HTERT RPE-1 (cell line): Measurements from ENCODE around the gene MBD3L2.
"Not testable (repeated sequence)": the region's sequence is repeated elsewhere in the genome, so short reads cannot be mapped to it uniquely, and the experiment has no call there.

Experiments
- in situ Hi-C: fragments of 300-500 bp; cut with MboI; formaldehyde crosslinking; loops from 4 replicates; pipeline ENCODE4 v1.14.3; 2020; ENCODE audit warnings: low sequenced_read_pairs

The MBD3L2 gene

DNA sequence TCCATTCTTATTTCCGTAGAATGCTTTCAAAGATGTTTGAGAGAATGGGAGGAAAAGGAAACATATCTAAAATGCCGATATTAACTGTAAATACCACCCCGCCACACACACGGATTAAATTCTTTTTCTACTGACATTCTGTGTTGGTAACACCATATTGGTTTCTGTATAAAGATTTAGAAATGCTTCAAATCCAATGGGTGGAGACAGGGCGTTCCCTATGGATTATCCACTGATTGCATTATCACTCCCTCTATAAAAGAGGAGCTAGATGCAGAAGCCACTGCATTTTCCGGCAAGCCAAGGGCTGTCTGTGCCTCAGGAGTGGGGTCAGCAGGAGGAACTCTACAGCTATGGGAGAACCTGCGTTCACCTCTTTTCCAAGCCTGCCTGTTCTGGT, at the start of gene MBD3L2:
MBD3L2 (plus strand) TSS at position 301 of the 400 bp plus-strand sequence; CDS start at position 354, 53 bp downstream.
- in situ Hi-C loops, result not testable (repeated sequence)

DNA sequence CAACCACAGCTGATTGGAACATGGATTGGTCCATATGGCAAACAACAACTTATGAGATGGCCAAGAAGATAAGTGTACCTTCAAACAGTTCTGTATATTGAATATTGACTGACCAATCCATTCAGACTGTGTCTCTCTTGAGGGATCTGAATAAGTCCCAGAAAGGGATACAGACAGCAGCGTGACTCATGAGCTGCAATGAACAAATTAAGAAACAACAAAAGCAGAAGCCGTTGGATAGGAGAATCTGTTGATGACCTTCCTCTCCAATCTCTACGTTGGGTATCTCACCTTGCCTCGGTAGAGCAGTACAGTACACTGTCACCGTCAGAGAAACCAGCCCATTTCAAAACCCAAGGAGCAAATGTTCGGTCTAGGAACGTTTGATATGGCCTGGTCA, 49.2 kb upstream of the MBD3L2 start:
- in situ Hi-C loops, result no loop called here

DNA sequence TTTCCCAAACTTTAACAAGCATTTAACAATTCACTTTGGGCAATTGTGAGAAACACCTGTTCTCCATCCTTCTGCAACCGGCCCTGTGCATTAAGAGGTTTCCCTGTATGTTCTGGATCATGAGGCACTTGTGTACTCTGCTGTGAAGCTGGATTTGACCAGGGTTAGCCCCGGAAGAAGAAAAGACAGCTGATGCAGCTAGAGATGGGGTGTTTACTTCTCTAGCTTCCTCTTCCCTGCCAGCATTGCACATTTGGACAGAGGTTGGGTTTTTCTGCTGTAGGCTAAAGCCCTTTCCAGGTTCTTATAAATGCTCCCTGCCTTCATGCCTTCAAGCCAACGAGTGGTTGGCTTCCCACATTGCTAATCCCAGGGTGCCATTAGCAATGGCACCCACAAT, 48.8 kb upstream of the MBD3L2 start:
- in situ Hi-C loops, result no loop called here

DNA sequence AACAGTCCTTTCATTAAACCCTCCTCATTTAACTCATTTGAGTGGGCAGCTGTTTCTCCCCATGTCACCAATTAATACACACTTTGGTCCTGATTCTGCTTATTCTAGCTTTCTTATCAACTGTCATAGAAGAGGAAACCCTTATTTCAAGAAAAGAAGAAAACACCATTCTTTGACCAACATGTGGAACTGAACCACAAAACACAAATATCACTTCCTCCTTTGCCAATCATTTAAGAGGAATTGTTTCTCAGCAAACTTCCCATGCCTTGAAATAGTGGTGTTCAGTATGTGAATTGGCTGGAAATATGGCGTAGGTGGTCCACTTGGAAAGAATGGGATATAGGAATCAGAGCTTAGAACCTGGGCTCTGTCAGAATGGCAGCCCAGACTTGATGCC, 48.3 kb upstream of the MBD3L2 start:
- in situ Hi-C loops, result no loop called here

DNA sequence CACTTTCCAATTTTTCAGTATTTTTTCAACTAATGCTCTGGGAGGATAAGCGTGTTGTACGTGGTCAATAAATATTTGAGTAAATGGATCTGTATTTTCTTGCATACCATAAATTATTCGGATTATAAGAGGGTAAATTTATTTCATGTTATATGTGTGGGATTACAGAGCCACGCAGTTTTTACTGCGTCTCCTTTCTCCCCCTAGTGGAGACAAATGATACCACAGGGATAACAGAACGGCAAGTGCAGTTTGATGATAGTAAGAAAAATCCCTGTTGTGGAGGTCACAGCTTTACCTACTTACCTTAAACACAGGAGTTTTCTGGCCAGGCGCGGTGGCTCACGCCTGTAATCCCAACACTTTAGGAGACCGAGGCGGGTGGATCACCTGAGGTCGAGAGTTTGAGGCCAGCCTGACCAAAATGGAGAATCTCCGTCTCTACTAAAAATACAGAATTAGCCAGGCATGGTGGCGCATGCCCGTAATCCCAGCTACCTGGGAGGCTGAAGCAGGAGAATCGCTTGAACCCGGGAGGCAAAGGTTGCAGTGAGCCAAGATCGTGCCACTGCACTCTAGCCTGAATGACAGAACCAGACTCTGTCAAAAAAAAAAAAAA, 44.7 kb upstream of the MBD3L2 start:
- in situ Hi-C loops, result no loop called here

DNA sequence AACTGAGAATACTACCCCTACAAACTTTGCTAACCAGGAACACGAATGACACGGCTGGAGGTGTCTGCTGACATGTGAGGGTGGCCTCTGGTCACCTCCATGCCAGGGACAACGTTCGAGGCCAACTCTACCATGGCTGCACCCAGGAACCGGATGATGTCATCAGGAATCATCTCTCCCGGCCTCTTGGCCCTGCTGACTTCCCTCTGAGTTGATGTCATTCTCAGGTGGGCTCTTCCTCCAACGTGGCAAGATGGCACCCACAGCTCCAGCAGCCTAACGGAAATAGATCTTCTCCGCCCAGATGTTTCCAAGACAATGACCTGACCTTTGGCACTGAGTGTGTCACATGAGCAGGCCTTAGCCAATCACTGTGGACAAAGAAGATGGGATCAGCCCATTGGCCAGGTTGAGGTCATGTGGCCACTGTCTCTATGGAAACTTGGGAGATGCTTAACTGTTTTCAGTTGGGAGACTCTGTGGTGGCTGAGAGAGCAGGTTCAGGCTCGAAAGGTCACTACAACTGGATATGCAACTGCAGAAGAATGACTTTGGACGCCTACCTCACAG, 42.9 kb upstream of the MBD3L2 start:
- in situ Hi-C loops, result no loop called here

DNA sequence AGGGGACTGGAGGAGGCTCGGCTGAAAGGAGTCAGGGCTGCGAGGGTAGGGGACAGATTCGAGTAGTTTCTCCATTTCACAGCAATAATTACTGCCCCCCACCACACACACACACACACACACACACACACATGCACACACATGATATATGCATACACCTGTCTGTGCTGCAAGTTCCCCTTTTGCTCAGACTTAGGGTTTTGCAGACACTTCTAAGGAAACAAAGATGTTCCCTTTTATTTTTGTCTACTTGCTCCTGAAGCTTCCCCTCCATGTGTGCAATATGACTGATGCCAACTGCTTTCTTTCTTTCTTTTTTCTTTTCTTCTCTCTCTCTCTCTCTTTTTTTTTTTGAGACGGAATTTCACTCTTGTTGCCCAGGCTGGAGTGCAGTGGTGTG, 41.3 kb upstream of the MBD3L2 start:
- in situ Hi-C loops, result no loop called here

DNA sequence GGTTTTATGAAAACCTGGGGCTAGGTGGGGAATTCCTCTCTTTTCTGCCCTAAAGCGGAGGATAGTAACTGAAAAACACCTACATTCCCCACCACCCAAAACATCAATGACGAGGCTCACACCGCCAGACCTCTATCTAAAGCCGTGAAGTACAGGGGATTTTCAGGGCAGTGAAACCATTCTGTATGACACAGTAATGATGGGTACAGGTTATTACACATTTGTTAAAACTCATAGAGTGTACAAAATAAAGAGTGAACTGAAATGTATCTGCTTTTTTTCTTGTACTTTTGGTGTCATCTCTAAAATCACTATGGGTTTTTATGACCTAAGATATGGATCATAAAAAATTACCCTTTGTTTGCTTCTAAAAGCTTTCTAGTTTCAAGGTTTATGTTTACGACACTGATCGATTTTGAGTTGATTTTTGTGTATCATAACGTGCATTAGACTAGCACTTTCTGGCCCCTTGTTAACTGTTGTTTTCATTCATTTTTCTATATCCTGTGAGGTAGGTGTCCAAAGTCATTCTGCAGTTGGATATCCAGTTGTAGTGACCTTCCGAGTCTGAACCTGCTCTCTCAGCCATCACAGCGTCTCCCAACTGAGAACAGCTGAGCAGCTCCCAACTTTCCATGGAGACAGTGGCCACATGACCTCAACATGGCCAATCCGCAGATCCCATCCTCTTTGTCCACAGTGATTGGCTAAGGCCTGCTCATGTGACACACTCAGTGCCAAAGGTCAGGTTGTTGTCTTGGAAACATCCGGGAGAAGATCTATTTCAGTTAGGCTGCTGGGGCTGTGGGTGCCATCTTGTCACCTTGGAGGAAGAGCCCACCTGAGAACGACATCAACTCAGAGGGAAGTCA, 38.2 kb upstream of the MBD3L2 start:
- in situ Hi-C loops, result no loop called here

DNA sequence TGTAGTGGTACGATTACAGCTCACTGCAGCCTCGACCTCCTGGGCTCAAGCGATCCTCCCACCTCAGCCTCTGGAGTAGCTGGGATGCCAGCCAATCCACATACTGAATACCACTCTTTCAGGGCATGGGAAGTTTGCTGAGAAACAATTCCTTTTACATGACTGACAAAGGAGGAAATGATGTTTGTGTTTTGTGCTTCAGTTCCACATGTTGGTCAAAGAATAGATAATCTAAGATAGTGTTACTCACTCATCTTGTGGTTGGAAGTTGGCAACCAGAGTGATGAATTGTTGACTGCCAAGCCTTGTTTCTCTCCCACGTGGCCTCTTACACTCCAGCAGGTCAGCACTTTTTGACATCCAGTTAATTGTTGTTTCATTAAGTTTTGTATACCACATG, 35.4 kb upstream of the MBD3L2 start:
- in situ Hi-C loops, result no loop called here

DNA sequence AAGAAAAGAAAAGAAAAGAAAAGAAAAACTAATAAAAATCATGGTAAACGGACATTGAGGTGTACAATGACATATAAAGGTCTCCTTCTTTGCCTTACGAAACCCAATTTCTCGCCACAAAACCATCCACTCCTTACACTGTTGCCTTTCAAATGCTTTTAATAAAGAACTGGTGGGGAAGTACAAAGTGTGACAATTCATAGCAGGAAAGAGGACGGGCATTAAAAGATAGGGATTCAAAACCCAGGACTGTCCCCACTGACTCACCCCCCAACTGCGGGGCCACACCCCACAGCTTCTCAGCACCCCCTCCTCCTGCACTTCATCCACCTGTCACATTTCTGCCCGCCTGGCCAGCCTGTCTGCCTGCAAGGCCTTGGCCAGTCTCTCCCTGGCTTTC, 30.3 kb upstream of the MBD3L2 start:
- in situ Hi-C loops, result no loop called here

DNA sequence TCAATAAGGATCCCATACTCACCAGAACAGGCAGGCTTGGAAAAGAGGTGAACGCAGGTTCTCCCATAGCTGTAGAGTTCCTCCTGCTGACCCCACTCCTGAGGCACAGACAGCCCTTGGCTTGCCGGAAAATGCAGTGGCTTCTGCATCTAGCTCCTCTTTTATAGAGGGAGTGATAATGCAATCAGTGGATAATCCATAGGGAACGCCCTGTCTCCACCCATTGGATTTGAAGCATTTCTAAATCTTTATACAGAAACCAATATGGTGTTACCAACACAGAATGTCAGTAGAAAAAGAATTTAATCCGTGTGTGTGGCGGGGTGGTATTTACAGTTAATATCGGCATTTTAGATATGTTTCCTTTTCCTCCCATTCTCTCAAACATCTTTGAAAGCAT, 27.8 kb upstream of the MBD3L2 start, which contains the start of gene MBD3L2B:
MBD3L2B (minus strand) TSS at position 101 of the 400 bp plus-strand sequence; CDS start at position 67, 34 bp downstream.
- in situ Hi-C loops, result not testable (repeated sequence)

DNA sequence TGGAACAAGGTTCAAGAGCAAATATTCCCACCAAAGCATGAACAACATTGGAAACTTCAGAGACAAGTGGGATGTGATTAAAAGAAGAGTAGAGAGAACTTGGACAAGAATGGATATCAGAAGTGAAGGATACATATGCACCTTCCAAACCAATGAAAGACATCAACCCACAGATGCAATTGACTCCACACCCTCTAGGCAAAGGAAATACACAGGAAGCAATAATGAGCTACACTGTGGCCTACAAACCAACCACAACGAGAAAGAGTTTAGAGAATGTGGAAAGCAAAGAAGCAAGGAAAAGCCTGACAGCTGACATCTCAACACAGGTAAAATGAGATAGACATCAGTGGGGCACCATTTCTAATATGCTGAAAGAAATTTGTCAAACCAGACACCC, 20.3 kb upstream of the MBD3L2 start:
- in situ Hi-C loops, result not testable (repeated sequence)

DNA sequence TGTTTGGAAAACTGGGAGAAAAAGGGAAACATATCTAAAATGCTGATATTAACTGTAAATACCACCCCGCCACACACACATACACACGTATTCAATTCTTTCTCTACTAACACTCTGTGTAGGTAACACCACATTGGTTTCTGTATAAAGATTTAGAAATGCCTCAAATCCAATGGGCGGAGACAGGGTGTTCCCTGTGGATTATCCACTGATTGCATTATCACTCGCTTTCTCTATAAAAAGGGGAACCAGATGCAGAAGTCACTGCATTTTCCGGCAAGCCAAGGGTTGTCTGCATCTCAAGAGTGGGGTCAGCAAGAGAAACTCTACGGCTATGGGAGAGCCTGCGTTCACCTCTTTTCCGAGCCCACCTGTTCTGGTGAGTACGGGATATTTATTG, 18.8 kb upstream of the MBD3L2 start, which contains the start of gene MBD3L5:
MBD3L5 (plus strand) TSS at position 301 of the 400 bp plus-strand sequence; CDS start at position 335, 34 bp downstream.
- in situ Hi-C loops, result not testable (repeated sequence)

DNA sequence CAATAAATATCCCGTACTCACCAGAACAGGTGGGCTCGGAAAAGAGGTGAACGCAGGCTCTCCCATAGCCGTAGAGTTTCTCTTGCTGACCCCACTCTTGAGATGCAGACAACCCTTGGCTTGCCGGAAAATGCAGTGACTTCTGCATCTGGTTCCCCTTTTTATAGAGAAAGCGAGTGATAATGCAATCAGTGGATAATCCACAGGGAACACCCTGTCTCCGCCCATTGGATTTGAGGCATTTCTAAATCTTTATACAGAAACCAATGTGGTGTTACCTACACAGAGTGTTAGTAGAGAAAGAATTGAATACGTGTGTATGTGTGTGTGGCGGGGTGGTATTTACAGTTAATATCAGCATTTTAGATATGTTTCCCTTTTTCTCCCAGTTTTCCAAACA, 9.0 kb upstream of the MBD3L2 start, which contains the start of gene MBD3L4:
MBD3L4 (minus strand) TSS at position 101 of the 400 bp plus-strand sequence; CDS start at position 66, 35 bp downstream.
- in situ Hi-C loops, result not testable (repeated sequence)

DNA sequence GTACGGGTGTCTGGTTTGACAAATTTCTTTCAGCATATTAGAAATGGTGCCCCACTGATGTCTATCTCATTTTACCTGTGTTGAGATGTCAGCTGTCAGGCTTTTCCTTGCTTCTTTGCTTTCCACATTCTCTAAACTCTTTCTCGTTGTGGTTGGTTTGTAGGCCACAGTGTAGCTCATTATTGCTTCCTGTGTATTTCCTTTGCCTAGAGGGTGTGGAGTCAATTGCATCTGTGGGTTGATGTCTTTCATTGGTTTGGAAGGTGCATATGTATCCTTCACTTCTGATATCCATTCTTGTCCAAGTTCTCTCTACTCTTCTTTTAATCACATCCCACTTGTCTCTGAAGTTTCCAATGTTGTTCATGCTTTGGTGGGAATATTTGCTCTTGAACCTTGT, 7.6 kb upstream of the MBD3L2 start:
- in situ Hi-C loops, result not testable (repeated sequence)

DNA sequence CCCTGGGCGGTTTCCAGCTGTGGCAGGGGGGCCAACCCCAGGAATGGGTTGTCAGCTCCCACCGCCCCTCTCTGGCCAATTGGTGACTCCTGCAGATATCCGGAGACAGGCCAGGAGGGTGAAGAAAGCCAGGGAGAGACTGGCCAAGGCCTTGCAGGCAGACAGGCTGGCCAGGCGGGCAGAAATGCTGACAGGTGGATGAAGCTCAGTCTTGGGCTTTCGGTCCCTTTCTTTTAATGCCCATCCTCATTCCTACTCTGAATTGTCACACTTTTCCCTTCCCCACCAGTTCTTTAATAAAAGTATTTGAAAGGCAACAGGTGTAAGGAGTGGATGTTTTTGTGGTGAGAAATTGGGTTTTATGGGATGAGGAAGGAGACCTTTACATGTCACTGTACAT, 2.3 kb downstream of the MBD3L2 start:
- in situ Hi-C loops, result not testable (repeated sequence)

DNA sequence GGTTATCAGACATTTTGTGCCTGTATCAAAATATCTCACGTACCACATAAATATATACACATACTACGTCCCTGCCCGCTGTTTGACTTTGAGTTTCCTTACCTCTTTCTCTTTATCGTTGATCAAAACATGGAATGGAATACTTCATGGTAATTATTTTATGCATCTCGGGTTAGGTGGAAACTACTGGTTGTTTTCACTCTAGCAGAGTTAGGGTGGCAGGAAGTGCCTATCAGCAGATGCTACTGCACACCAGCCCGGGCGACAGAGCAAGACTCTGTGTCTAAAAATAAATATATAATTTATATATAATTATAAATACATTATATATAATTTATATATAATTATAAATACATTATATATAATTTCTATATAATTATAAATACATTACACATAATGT, 3.8 kb downstream of the MBD3L2 start:
- in situ Hi-C loops, result not testable (repeated sequence)

DNA sequence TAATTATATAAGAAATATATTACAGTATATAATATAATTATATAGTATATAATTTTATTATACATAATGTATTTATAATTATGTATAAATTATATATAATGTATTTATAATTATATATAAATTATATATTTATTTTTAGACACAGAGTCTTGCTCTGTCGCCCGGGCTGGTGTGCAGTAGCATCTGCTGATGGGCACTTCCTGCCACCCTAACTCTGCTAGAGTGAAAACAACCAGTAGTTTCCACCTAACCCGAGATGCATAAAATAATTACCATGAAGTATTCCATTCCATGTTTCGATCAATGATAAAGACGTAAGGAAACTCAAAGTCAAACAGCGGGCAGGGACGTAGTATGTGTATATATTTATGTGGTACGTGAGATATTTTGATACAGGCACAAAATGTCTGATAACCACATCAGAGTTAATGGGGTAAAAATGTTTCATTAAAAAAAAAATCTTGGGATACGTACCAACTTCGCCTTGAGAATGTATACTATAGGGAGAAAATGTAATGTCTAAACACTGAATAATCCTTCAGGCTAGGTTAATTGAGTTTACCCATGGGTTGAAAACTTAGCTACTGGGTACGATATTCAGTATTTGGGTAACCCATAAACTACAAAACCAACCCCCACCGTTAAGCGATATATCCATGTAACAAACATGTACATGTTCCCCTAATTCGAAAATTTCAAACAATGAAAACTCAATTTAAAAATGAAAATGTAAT, 5.7 kb downstream of the MBD3L2 start:
- in situ Hi-C loops, result not testable (repeated sequence)

DNA sequence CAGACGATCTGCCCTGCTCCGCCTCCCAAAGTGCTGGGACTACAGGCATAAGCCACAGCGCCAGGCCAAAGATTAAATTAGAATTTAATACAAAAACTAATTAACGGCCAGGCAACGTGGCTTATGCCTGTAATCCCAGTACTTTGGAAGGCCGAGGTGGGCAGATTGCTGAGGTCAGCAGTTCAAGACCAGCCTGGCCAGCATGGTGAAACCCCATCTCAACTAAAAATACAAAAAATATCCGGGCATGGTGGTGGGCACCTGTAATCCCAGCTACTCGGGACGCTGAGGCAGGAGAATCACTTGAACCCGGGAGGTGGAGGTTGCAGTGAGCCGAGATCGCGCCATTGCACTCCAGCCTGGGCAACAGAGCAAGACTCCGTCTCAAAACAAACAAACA, 6.6 kb downstream of the MBD3L2 start:
- in situ Hi-C loops, result not testable (repeated sequence)

DNA sequence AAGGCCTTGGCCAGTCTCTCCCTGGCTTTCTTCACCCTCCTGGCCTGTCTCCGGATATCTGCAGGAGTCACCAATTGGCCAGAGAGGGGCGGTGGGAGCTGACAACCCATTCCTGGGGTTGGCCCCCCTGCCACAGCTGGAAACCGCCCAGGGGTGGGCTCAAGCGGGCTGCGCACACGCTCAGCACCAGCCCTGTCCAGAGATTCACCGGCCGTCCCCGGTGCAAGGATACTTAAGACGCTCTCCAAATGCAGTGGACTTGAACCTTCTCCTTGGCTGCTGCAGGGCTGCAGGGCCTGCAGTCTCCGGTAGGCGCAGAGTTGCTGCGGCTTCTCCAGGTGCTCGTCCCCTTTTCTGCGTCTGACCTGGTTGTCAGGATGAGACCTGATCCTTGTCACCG, 7.2 kb downstream of the MBD3L2 start:
- in situ Hi-C loops, result not testable (repeated sequence)

DNA sequence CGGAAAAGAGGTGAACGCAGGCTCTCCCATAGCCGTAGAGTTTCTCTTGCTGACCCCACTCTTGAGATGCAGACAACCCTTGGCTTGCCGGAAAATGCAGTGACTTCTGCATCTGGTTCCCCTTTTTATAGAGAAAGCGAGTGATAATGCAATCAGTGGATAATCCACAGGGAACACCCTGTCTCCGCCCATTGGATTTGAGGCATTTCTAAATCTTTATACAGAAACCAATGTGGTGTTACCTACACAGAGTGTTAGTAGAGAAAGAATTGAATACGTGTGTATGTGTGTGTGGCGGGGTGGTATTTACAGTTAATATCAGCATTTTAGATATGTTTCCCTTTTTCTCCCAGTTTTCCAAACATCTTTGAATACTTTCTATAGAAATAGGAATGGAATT, 9.5 kb downstream of the MBD3L2 start, which contains the start of gene MBD3L3:
MBD3L3 (minus strand) TSS at position 101 of the 400 bp plus-strand sequence; CDS start at position 30, 71 bp downstream.
- in situ Hi-C loops, result not testable (repeated sequence)
